ENCODE results near the gene OTC.
A peak's percentile ranks its signal among the peaks of the same experiment; 100 is the strongest.

The OTC gene

GRCh38 chrX:38318196-38318595 is 34.2 kb upstream of the OTC start:
- peaks cover 12% of the 10 kb centered on the region for H3K36me3 ChIP-seq (ENCODE audit: insufficient read depth, insufficient read length, low read length)
- no peaks in the 10 kb centered on the region for H3K27me3 ChIP-seq (ENCODE audit: insufficient read depth, insufficient read length)
- no peak for DNase-seq (ENCODE audit: low read depth, low spot score)
- no peak overlapping the region for H3K9ac ChIP-seq (ENCODE audit: insufficient read length, low read depth)
- H3K9me3 ChIP-seq (ENCODE audit: insufficient read depth, low read length): no peaks in the 10 kb centered on the region
- TF ChIP-seq ZNF274 (IDR thresholded peaks at IDR 0.05; ENCODE audit: low read depth, low read length): no peak
- no peak for TF ChIP-seq YY1 (IDR thresholded peaks at IDR 0.05; ENCODE audit: insufficient read depth, insufficient read length)
- no peaks in the 10 kb centered on the region for H3K4me1 ChIP-seq (ENCODE audit: insufficient read depth, insufficient read length)
- no peak overlapping the region for H3K4me3 ChIP-seq (ENCODE audit: insufficient read length, low read depth)

- Histone ChIP-seq H3K9me3 (ENCODE audit: insufficient read depth, low read length) (no peaks in the 10 kb centered on the region), H3K4me1 (ENCODE audit: insufficient read depth, insufficient read length) (no peaks in the 10 kb centered on the region), H3K36me3 (ENCODE audit: insufficient read depth, insufficient read length, low read length) (peaks cover 12% of the 10 kb centered on the region), H3K27me3 (ENCODE audit: insufficient read depth, insufficient read length) (no peaks in the 10 kb centered on the region), H3K9ac (ENCODE audit: insufficient read length, low read depth) (no peak overlapping the region), H3K4me3 (ENCODE audit: insufficient read length, low read depth) (no peak overlapping the region)
- DNase-seq (ENCODE audit: low read depth, low spot score): no peak
- TF ChIP-seq YY1 (IDR thresholded peaks at IDR 0.05; ENCODE audit: insufficient read depth, insufficient read length): no peak
- TF ChIP-seq SUZ12 (IDR thresholded peaks at IDR 0.05; ENCODE audit: extremely low read depth, insufficient read depth, insufficient read length): no peak
Observed at GRCh38 chrX:38318606-38319005, 33.8 kb upstream of the OTC start.

- Histone ChIP-seq H3K9ac (ENCODE audit: insufficient read length, low read depth) (no peak overlapping the region), H3K27me3 (ENCODE audit: insufficient read depth, insufficient read length) (no peaks in the 10 kb centered on the region), H3K4me3 (ENCODE audit: insufficient read length, low read depth) (no peak overlapping the region), H3K4me1 (ENCODE audit: insufficient read depth, insufficient read length) (no peaks in the 10 kb centered on the region), H3K36me3 (ENCODE audit: insufficient read depth, insufficient read length, low read length) (peaks cover 12% of the 10 kb centered on the region), H3K9me3 (ENCODE audit: insufficient read depth, low read length) (no peaks in the 10 kb centered on the region)
- no peak for DNase-seq (ENCODE audit: low read depth, low spot score)
- TF ChIP-seq SUZ12 (IDR thresholded peaks at IDR 0.05; ENCODE audit: extremely low read depth, insufficient read depth, insufficient read length) (no peak), ZNF274 (IDR thresholded peaks at IDR 0.05; ENCODE audit: low read depth, low read length) (no peak), YY1 (IDR thresholded peaks at IDR 0.05; ENCODE audit: insufficient read depth, insufficient read length) (no peak)
Observed at GRCh38 chrX:38320819-38321218, 31.6 kb upstream of the OTC start.

- no peak for TF ChIP-seq YY1 (IDR thresholded peaks at IDR 0.05; ENCODE audit: insufficient read depth, insufficient read length)
- no peak for TF ChIP-seq SUZ12 (IDR thresholded peaks at IDR 0.05; ENCODE audit: extremely low read depth, insufficient read depth, insufficient read length)
- no peak for TF ChIP-seq ZNF274 (IDR thresholded peaks at IDR 0.05; ENCODE audit: low read depth, low read length)
- H3K36me3 ChIP-seq (ENCODE audit: insufficient read depth, insufficient read length, low read length): no peaks in the 10 kb centered on the region
- DNase-seq (ENCODE audit: low read depth, low spot score): no peak
- peaks cover 5% of the 10 kb centered on the region for H3K27me3 ChIP-seq (ENCODE audit: insufficient read depth, insufficient read length)
- no peaks in the 10 kb centered on the region for H3K4me1 ChIP-seq (ENCODE audit: insufficient read depth, insufficient read length)
- peak overlapping the region; percentile 78 for H3K4me3 ChIP-seq (ENCODE audit: insufficient read length, low read depth)
- H3K9me3 ChIP-seq (ENCODE audit: insufficient read depth, low read length): no peaks in the 10 kb centered on the region
- H3K9ac ChIP-seq (ENCODE audit: insufficient read length, low read depth): peak overlapping the region; percentile 79
Observed at GRCh38 chrX:38326086-38326485, 26.3 kb upstream of the OTC start.

- H3K27me3 ChIP-seq (ENCODE audit: insufficient read depth, insufficient read length): peaks cover 5% of the 10 kb centered on the region
- H3K36me3 ChIP-seq (ENCODE audit: insufficient read depth, insufficient read length, low read length): no peaks in the 10 kb centered on the region
- no peaks in the 10 kb centered on the region for H3K9me3 ChIP-seq (ENCODE audit: insufficient read depth, low read length)
- no peaks in the 10 kb centered on the region for H3K4me1 ChIP-seq (ENCODE audit: insufficient read depth, insufficient read length)
- peak within 1 kb of the TSS; percentile 87 for H3K9ac ChIP-seq (ENCODE audit: insufficient read length, low read depth)
- DNase-seq (ENCODE audit: low read depth, low spot score): peak; percentile 84
- peak within 1 kb of the TSS; percentile 78 for H3K4me3 ChIP-seq (ENCODE audit: insufficient read length, low read depth)
- TF ChIP-seq YY1 (IDR thresholded peaks at IDR 0.05; ENCODE audit: insufficient read depth, insufficient read length): no peak
- TF ChIP-seq SUZ12 (IDR thresholded peaks at IDR 0.05; ENCODE audit: extremely low read depth, insufficient read depth, insufficient read length): no peak
- no peak for TF ChIP-seq ZNF274 (IDR thresholded peaks at IDR 0.05; ENCODE audit: low read depth, low read length)
Observed at GRCh38 chrX:38327007-38327774, 25.2 kb upstream of the OTC start, which contains the start of gene RPGR. Gene RPGR, minus strand, starts transcription at chrX:38327509. Its CDS starts 142 bp downstream, at chrX:38327367.

GRCh38 chrX:38327775-38328081 is 24.7 kb upstream of the OTC start:
- Histone ChIP-seq H3K9ac (ENCODE audit: insufficient read length, low read depth) (peak overlapping the region; percentile 87), H3K4me1 (ENCODE audit: insufficient read depth, insufficient read length) (no peaks in the 10 kb centered on the region), H3K4me3 (ENCODE audit: insufficient read length, low read depth) (no peak overlapping the region), H3K36me3 (ENCODE audit: insufficient read depth, insufficient read length, low read length) (no peaks in the 10 kb centered on the region), H3K27me3 (ENCODE audit: insufficient read depth, insufficient read length) (peaks cover 5% of the 10 kb centered on the region), H3K9me3 (ENCODE audit: insufficient read depth, low read length) (no peaks in the 10 kb centered on the region)
- TF ChIP-seq ZNF274 (IDR thresholded peaks at IDR 0.05; ENCODE audit: low read depth, low read length): no peak
- DNase-seq (ENCODE audit: low read depth, low spot score): no peak

GRCh38 chrX:38332505-38332904 is 19.9 kb upstream of the OTC start:
- no peak overlapping the region for H3K9ac ChIP-seq (ENCODE audit: insufficient read length, low read depth)
- no peaks in the 10 kb centered on the region for H3K9me3 ChIP-seq (ENCODE audit: insufficient read depth, low read length)
- TF ChIP-seq YY1 (IDR thresholded peaks at IDR 0.05; ENCODE audit: insufficient read depth, insufficient read length) (no peak), SUZ12 (IDR thresholded peaks at IDR 0.05; ENCODE audit: extremely low read depth, insufficient read depth, insufficient read length) (no peak), ZNF274 (IDR thresholded peaks at IDR 0.05; ENCODE audit: low read depth, low read length) (no peak)
- H3K27me3 ChIP-seq (ENCODE audit: insufficient read depth, insufficient read length): peaks cover 5% of the 10 kb centered on the region
- DNase-seq (ENCODE audit: low read depth, low spot score): no peak
- no peak overlapping the region for H3K4me3 ChIP-seq (ENCODE audit: insufficient read length, low read depth)
- no peaks in the 10 kb centered on the region for H3K36me3 ChIP-seq (ENCODE audit: insufficient read depth, insufficient read length, low read length)
- no peaks in the 10 kb centered on the region for H3K4me1 ChIP-seq (ENCODE audit: insufficient read depth, insufficient read length)
